Trophoblast cell (in vitro differentiated cells and primary cell): ENCODE results near the gene NALCN.
"Not testable (repeated sequence)": the region's sequence is repeated elsewhere in the genome, so short reads cannot be mapped to it uniquely, and the experiment has no call there.

Source experiments
- DNase-seq, 2 donors: peaks; one replicate each; pipeline ENCODE4 v3.0.0-alpha.2; 2016
- H2AFZ ChIP-seq: 2 replicates; pipeline ENCODE4 v1.6.1; 2013; ENCODE audit warnings: low read length, moderate library complexity, mild to moderate bottlenecking; ENCODE audit not compliant: insufficient read depth, poor library complexity
- H2AK5ac ChIP-seq: 2 replicates; pipeline ENCODE4 v1.6.1; 2013; ENCODE audit warnings: mild to moderate bottlenecking, low read length
- H2BK120ac ChIP-seq: 2 replicates; pipeline ENCODE4 v1.6.1; 2013; ENCODE audit warnings: low read length, mild to moderate bottlenecking, moderate library complexity; ENCODE audit not compliant: insufficient read depth, poor library complexity
- H2BK12ac ChIP-seq: 2 replicates; pipeline ENCODE4 v1.6.1; 2013; ENCODE audit warnings: mild to moderate bottlenecking, low read length, moderate library complexity
- H2BK5ac ChIP-seq: 2 replicates; pipeline ENCODE4 v1.6.1; 2013; ENCODE audit warnings: low read length, low read depth, moderate library complexity, mild to moderate bottlenecking; ENCODE audit not compliant: poor library complexity
- H3K14ac ChIP-seq: 2 replicates; pipeline ENCODE4 v1.6.1; 2013; ENCODE audit warnings: mild to moderate bottlenecking, low read length
- H3K18ac ChIP-seq: 2 replicates; pipeline ENCODE4 v1.6.1; 2013; ENCODE audit warnings: mild to moderate bottlenecking, low read length
- H3K23ac ChIP-seq: 2 replicates; pipeline ENCODE4 v1.6.1; 2013; ENCODE audit warnings: low read length
- H3K27ac ChIP-seq: 2 replicates; pipeline ENCODE4 v1.5.1; 2013; ENCODE audit warnings: low read depth, mild to moderate bottlenecking, inconsistent platforms, low read length, moderate library complexity
- H3K27me3 ChIP-seq: 2 replicates; pipeline ENCODE4 v1.6.1; 2013; ENCODE audit warnings: inconsistent platforms, mild to moderate bottlenecking, low read length, moderate library complexity; ENCODE audit not compliant: insufficient read depth
- H3K36me3 ChIP-seq, 2 experiments: 1 replicate in 1 of 2; 2 replicates in 1 of 2; pipeline ENCODE4 v1.6.1; 2013; ENCODE audit warnings: low read length in 2 of 2, mild to moderate bottlenecking in 2 of 2, moderate library complexity in 1 of 2; ENCODE audit not compliant: insufficient read depth in 2 of 2, control insufficient read depth in 1 of 2
- H3K4ac ChIP-seq: 2 replicates; pipeline ENCODE4 v1.6.1; 2013; ENCODE audit warnings: low read depth, mild to moderate bottlenecking, low read length, moderate library complexity
- H3K4me1 ChIP-seq, 2 experiments: 1 replicate in 1 of 2; 2 replicates in 1 of 2; pipeline ENCODE4 v1.6.1; 2013; ENCODE audit warnings: low read length in 2 of 2, mild to moderate bottlenecking in 2 of 2, moderate library complexity in 1 of 2; ENCODE audit not compliant: insufficient read depth in 2 of 2, control insufficient read depth in 1 of 2
- H3K4me2 ChIP-seq: 2 replicates; pipeline ENCODE4 v1.6.1; 2013; ENCODE audit warnings: inconsistent platforms, mild to moderate bottlenecking, low read length, moderate library complexity
- H3K4me3 ChIP-seq: 2 replicates; pipeline ENCODE4 v1.5.1; 2013; ENCODE audit warnings: mild to moderate bottlenecking, low read depth, low read length, inconsistent platforms
- H3K79me1 ChIP-seq: one replicate; pipeline ENCODE4 v1.6.1; 2013; ENCODE audit warnings: low read length
- H3K79me2 ChIP-seq: 2 replicates; pipeline ENCODE4 v1.6.1; 2013; ENCODE audit warnings: low read length, mild to moderate bottlenecking; ENCODE audit not compliant: control insufficient read depth, insufficient read depth, poor library complexity
- H3K9ac ChIP-seq: 2 replicates; pipeline ENCODE4 v1.6.1; 2013; ENCODE audit warnings: mild to moderate bottlenecking, low read length
- H3K9me3 ChIP-seq: 2 replicates; pipeline ENCODE4 v1.6.1; 2013; ENCODE audit warnings: low read depth, mild to moderate bottlenecking, control low read depth, inconsistent platforms, low read length; ENCODE audit not compliant: insufficient read depth
- H4K12ac ChIP-seq: 2 replicates; pipeline ENCODE4 v1.6.1; 2013; ENCODE audit warnings: low read depth, mild to moderate bottlenecking, low read length, moderate library complexity
- H4K8ac ChIP-seq: 2 replicates; pipeline ENCODE4 v1.6.1; 2013; ENCODE audit warnings: low read depth, mild to moderate bottlenecking, low read length, moderate library complexity
- H4K91ac ChIP-seq: one replicate; pipeline ENCODE4 v1.6.1; 2013; ENCODE audit warnings: low read depth, mild to moderate bottlenecking, low read length, moderate library complexity
- WGBS: extraction: QIAGEN DNeasy Blood & Tissue Kit; methylation state at CpG from one replicate; pipeline ENCODE4 v1.1.7; 2013; ENCODE audit warnings: missing lambda C conversion rate; ENCODE audit not compliant: insufficient read length, insufficient coverage; ENCODE audit errors: extremely low coverage; 5-methylcytosine and 5-hydroxymethylcytosine counted together

NALCN gene

GRCh38 chr13:101325423-101325822 lies 90.9 kb downstream of the NALCN start:
- no CpG with 5 or more reads among the region's 3 CpGs for WGBS
- Histone ChIP-seq H4K91ac (no peak overlapping the region), H2BK12ac (no peak overlapping the region), H3K79me2 (no peaks in the 10 kb centered on the region), H3K23ac (no peak overlapping the region), H3K27me3 (no peaks in the 10 kb centered on the region), H3K18ac (no peak overlapping the region), H3K9ac (no peak overlapping the region), H4K8ac (no peak overlapping the region), H3K27ac (no peak overlapping the region), H4K12ac (no peak overlapping the region), H3K79me1 (no peaks in the 10 kb centered on the region), H2BK120ac (no peak overlapping the region), H3K4me3 (no peak overlapping the region), H3K4me2 (no peak overlapping the region), H3K36me3 (no peaks in the 10 kb centered on the region), H3K9me3 (no peaks in the 10 kb centered on the region), H2BK5ac (no peak overlapping the region), H3K4ac (no peak overlapping the region), H2AFZ (no peak overlapping the region), H3K14ac (no peak overlapping the region), H3K4me1 (no peaks in the 10 kb centered on the region), H2AK5ac (no peak overlapping the region)
- no peak for DNase-seq

- Histone ChIP-seq H3K23ac (no peak overlapping the region), H2BK5ac (no peak overlapping the region), H2AK5ac (no peak overlapping the region), H3K9ac (no peak overlapping the region), H3K4me1 (no peaks in the 10 kb centered on the region), H3K18ac (no peak overlapping the region), H3K14ac (no peak overlapping the region), H4K12ac (no peak overlapping the region), H2BK12ac (no peak overlapping the region), H3K4ac (no peak overlapping the region), H4K8ac (no peak overlapping the region), H3K79me1 (no peaks in the 10 kb centered on the region), H3K9me3 (no peaks in the 10 kb centered on the region), H3K4me3 (no peak overlapping the region), H3K79me2 (no peaks in the 10 kb centered on the region), H3K36me3 (no peaks in the 10 kb centered on the region), H3K27ac (no peak overlapping the region), H4K91ac (no peak overlapping the region), H2BK120ac (no peak overlapping the region), H3K27me3 (no peaks in the 10 kb centered on the region), H2AFZ (no peak overlapping the region), H3K4me2 (no peak overlapping the region)
- no peak for DNase-seq
Observed at GRCh38 chr13:101323601-101324000, 92.7 kb downstream of the NALCN start.

- WGBS = no CpG with 5 or more reads among the region's 10 CpGs
- DNase-seq = no peak
- Histone ChIP-seq H3K4ac (no peak overlapping the region), H4K12ac (no peak overlapping the region), H3K79me2 (no peaks in the 10 kb centered on the region), H2AK5ac (no peak overlapping the region), H3K4me1 (no peaks in the 10 kb centered on the region), H3K23ac (no peak overlapping the region), H2BK5ac (no peak overlapping the region), H2BK12ac (no peak overlapping the region), H4K8ac (no peak overlapping the region), H2AFZ (no peak overlapping the region), H3K27ac (no peak overlapping the region), H3K14ac (no peak overlapping the region), H3K4me2 (no peak overlapping the region), H3K9me3 (no peaks in the 10 kb centered on the region), H4K91ac (no peak overlapping the region), H2BK120ac (no peak overlapping the region), H3K4me3 (no peak overlapping the region), H3K79me1 (no peaks in the 10 kb centered on the region), H3K9ac (peak overlapping the region; percentile 3), H3K36me3 (no peaks in the 10 kb centered on the region), H3K18ac (no peak overlapping the region), H3K27me3 (no peaks in the 10 kb centered on the region)
Observed at GRCh38 chr13:101317986-101318523, 98.3 kb downstream of the NALCN start.

GRCh38 chr13:101313479-101313878 lies 102.8 kb downstream of the NALCN start:
- H3K4me1 ChIP-seq, H2AK5ac ChIP-seq, H2BK120ac ChIP-seq, H3K9me3 ChIP-seq, H3K14ac ChIP-seq, H3K36me3 ChIP-seq, H3K27me3 ChIP-seq, H4K12ac ChIP-seq, DNase-seq, H2AFZ ChIP-seq, H2BK5ac ChIP-seq, H3K23ac ChIP-seq, H3K4me3 ChIP-seq, H3K27ac ChIP-seq, H4K91ac ChIP-seq, H3K4me2 ChIP-seq, H3K79me1 ChIP-seq, H2BK12ac ChIP-seq, H3K18ac ChIP-seq, H3K4ac ChIP-seq, H3K79me2 ChIP-seq, H4K8ac ChIP-seq, H3K9ac ChIP-seq: not testable (repeated sequence)
- WGBS = no CpG with 5 or more reads among the region's 1 CpG
